SK-N-SH treated with all-trans-retinoic acid at 6 μM for 48 hours (cell line): ENCODE data around the gene PABPN1L.

Source experiments
- ARNTL ChIP-seq: fragments of 450-650 bp; formaldehyde crosslinking; IDR thresholded peaks from 2 replicates; pipeline ENCODE4 v1.5.0; 2020; ENCODE audit warnings: low read depth, mild to moderate bottlenecking, moderate library complexity, borderline replicate concordance
- CSDC2 ChIP-seq: fragments of 250-450 bp; sonication (Bioruptor Pico); IDR thresholded peaks from 2 replicates; pipeline ENCODE4 v1.5.0; 2020; ENCODE audit warnings: mild to moderate bottlenecking, moderate library complexity
- OSR1 ChIP-seq: fragments of 250-450 bp; sonication (Bioruptor Pico); IDR thresholded peaks from 2 replicates; pipeline ENCODE4 v1.8.0; 2022; ENCODE audit warnings: moderate library complexity, mild to moderate bottlenecking, inconsistent platforms
- RARB ChIP-seq: fragments of 250-450 bp; sonication (Bioruptor Pico); IDR thresholded peaks from 2 replicates; pipeline ENCODE4 v1.8.0; 2021; ENCODE audit warnings: mild to moderate bottlenecking, moderate library complexity
- ZFP30 ChIP-seq: fragments of 450-650 bp; formaldehyde crosslinking; IDR thresholded peaks from 2 replicates; pipeline ENCODE4 v1.5.0; 2022; ENCODE audit warnings: mild to moderate bottlenecking, moderate library complexity
- ZNF70 ChIP-seq: fragments of 450-650 bp; formaldehyde crosslinking; IDR thresholded peaks from 2 replicates; pipeline ENCODE4 v1.5.0; 2020; ENCODE audit warnings: mild to moderate bottlenecking, moderate library complexity
- TF ChIP-seq, protein P1 (sequence below): fragments of 250-450 bp; sonication (Bioruptor Pico); IDR thresholded peaks from 2 replicates; pipeline ENCODE4 v1.8.0; 2020; ENCODE audit warnings: mild to moderate bottlenecking, moderate library complexity, borderline replicate concordance

DNA sequence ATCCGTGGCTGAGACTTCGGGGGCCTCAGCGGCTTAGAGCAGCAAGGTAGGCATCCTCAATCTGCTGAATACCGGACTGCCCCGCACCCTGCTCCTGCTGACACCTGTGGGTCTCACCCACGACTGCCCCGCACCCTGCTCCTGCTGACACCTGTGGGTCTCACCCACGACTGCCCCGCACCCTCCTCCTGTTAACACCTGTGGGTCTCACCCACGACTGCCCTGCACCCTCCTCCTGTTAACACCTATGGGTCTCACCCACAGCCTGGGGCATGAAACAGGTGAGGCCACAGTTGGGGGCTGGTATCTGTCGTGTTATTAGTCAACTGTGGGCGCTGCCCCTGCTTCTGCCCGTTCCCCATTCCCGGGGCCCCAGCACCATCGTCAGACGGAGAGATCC is 36.3 kb upstream of the PABPN1L start:
- TF ChIP-seq, protein P1, sequence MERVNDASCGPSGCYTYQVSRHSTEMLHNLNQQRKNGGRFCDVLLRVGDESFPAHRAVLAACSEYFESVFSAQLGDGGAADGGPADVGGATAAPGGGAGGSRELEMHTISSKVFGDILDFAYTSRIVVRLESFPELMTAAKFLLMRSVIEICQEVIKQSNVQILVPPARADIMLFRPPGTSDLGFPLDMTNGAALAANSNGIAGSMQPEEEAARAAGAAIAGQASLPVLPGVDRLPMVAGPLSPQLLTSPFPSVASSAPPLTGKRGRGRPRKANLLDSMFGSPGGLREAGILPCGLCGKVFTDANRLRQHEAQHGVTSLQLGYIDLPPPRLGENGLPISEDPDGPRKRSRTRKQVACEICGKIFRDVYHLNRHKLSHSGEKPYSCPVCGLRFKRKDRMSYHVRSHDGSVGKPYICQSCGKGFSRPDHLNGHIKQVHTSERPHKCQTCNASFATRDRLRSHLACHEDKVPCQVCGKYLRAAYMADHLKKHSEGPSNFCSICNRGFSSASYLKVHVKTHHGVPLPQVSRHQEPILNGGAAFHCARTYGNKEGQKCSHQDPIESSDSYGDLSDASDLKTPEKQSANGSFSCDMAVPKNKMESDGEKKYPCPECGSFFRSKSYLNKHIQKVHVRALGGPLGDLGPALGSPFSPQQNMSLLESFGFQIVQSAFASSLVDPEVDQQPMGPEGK (CRISPR knock-in tag): no peak
- TF ChIP-seq OSR1 (no peak), RARB (CRISPR knock-in tag) (no peak), ZNF70 (CRISPR knock-in tag) (no peak), ZFP30 (no peak), ARNTL (no peak), CSDC2 (no peak)
